ENCODE measurements around the gene CHCHD3.

DNA sequence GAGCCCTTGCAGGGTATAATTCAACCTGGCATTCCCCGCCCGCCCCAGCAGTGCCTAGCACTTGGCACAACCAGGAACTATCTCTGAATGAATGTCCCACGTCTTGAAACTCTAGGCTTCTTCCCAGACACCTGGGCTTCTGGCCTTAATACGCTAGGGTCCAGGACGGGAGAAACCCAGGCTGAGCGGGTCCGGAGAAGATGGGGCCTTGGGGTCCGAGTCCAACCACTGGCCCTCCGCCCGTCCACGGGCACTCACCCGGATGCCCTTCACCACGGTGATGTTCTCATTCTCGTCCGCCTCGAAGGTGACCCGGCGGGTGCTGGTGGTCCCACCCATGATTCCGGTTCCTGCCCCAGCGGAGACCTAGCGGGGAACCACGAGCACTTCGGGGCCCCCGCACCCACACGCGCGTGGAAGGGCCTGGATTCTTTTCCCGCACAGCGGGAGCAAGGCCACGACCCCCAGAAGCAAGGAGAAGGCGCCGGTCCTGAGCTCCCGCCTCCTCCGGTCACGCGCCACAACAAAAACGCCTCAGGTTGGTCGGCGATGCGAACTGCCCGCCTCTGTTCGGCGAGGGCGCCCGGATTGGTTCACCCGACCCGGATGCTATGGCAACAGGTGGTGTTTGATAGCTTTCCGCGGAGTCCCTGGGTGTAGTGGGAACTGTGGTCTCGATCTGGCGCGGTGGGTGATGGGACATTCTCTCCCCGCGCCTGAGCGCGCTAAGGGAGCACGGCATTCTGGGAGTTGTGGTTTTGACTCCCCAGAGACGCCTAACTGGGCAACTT lies at the start of gene CHCHD3:
- TF ChIP-seq SIN3A (IDR thresholded peaks at IDR 0.05; ENCODE audit: borderline replicate concordance, insufficient read depth, low read length): no peak
- no peak for TF ChIP-seq TAF1 (IDR thresholded peaks at IDR 0.05; ENCODE audit: borderline replicate concordance, insufficient read depth, low read length)
